T-helper 1 cell treated with Interleukin-12 subunit alpha and Interleukin-12 subunit beta and Interleukin-4 antibody, amounts not matched to agents 30 μg/mL and 1 μg/mL, for 36 hours (primary cell): ENCODE measurements around the gene TM9SF3.
A peak's percentile ranks its signal among the peaks of the same experiment; 100 is the strongest.

Experiments
- H3K27ac Mint-ChIP-seq: one replicate; pipeline ENCODE4 v1.8.0; 2021; ENCODE audit warnings: mild to moderate bottlenecking, mixed read lengths
- H3K27me3 Mint-ChIP-seq: one replicate; pipeline ENCODE4 v1.8.0; 2021; ENCODE audit warnings: low read depth, mixed read lengths
- H3K36me3 Mint-ChIP-seq: one replicate; pipeline ENCODE4 v1.8.0; 2021; ENCODE audit warnings: low read depth, mixed read lengths
- H3K4me1 Mint-ChIP-seq: one replicate; pipeline ENCODE4 v1.8.0; 2021; ENCODE audit warnings: low read depth, mixed read lengths
- H3K4me3 Mint-ChIP-seq: one replicate; pipeline ENCODE4 v1.8.0; 2021; ENCODE audit warnings: mild to moderate bottlenecking, moderate library complexity, mixed read lengths
- H3K9me3 Mint-ChIP-seq: one replicate; pipeline ENCODE4 v1.8.0; 2021; ENCODE audit warnings: mixed read lengths

Gene TM9SF3

GRCh38 chr10:96586419-96587263, at the start of gene TM9SF3:
TM9SF3 (minus strand) TSS chr10:96587012; CDS start chr10:96586835, 177 bp downstream.
- H3K4me1 Mint-ChIP-seq = peaks cover 16% of the 10 kb centered on the region
- H3K27me3 Mint-ChIP-seq = peaks cover 13% of the 10 kb centered on the region
- peak within 1 kb of the TSS; percentile 88 for H3K27ac Mint-ChIP-seq
- no peaks in the 10 kb centered on the region for H3K9me3 Mint-ChIP-seq
- peak within 1 kb of the TSS; percentile 88 for H3K4me3 Mint-ChIP-seq
- H3K36me3 Mint-ChIP-seq = no peaks in the 10 kb centered on the region

GRCh38 chr10:96636551-96636950, 49.7 kb upstream of the TM9SF3 start:
- Mint-ChIP-seq H3K27ac (no peak overlapping the region), H3K4me3 (no peak overlapping the region), H3K9me3 (no peaks in the 10 kb centered on the region), H3K27me3 (peaks cover 10% of the 10 kb centered on the region), H3K36me3 (no peaks in the 10 kb centered on the region), H3K4me1 (no peaks in the 10 kb centered on the region)

GRCh38 chr10:96632974-96633710, 46.3 kb upstream of the TM9SF3 start:
- H3K4me1 Mint-ChIP-seq = no peaks in the 10 kb centered on the region
- H3K4me3 Mint-ChIP-seq = no peak overlapping the region
- H3K27ac Mint-ChIP-seq = no peak overlapping the region
- H3K27me3 Mint-ChIP-seq = no peaks in the 10 kb centered on the region
- H3K9me3 Mint-ChIP-seq = no peaks in the 10 kb centered on the region
- no peaks in the 10 kb centered on the region for H3K36me3 Mint-ChIP-seq

GRCh38 chr10:96627292-96627691, 40.5 kb upstream of the TM9SF3 start:
- Mint-ChIP-seq H3K36me3 (no peaks in the 10 kb centered on the region), H3K4me3 (no peak overlapping the region), H3K9me3 (no peaks in the 10 kb centered on the region), H3K27ac (no peak overlapping the region), H3K4me1 (no peaks in the 10 kb centered on the region), H3K27me3 (no peaks in the 10 kb centered on the region)

- Mint-ChIP-seq H3K27ac (no peak overlapping the region), H3K36me3 (no peaks in the 10 kb centered on the region), H3K27me3 (no peaks in the 10 kb centered on the region), H3K9me3 (no peaks in the 10 kb centered on the region), H3K4me3 (no peak overlapping the region), H3K4me1 (no peaks in the 10 kb centered on the region)
Measured at GRCh38 chr10:96626795-96627194, 40.0 kb upstream of the TM9SF3 start.

- Mint-ChIP-seq H3K27ac (no peak overlapping the region), H3K9me3 (no peaks in the 10 kb centered on the region), H3K4me3 (no peak overlapping the region), H3K4me1 (no peaks in the 10 kb centered on the region), H3K36me3 (no peaks in the 10 kb centered on the region), H3K27me3 (no peaks in the 10 kb centered on the region)
Measured at GRCh38 chr10:96625173-96625572, 38.4 kb upstream of the TM9SF3 start.

GRCh38 chr10:96622013-96622787, 35.4 kb upstream of the TM9SF3 start:
- Mint-ChIP-seq H3K27me3 (no peaks in the 10 kb centered on the region), H3K4me1 (no peaks in the 10 kb centered on the region), H3K36me3 (no peaks in the 10 kb centered on the region), H3K9me3 (no peaks in the 10 kb centered on the region), H3K4me3 (no peak overlapping the region), H3K27ac (no peak overlapping the region)

GRCh38 chr10:96619796-96620773, 33.3 kb upstream of the TM9SF3 start:
- Mint-ChIP-seq H3K4me3 (no peak overlapping the region), H3K27me3 (no peaks in the 10 kb centered on the region), H3K9me3 (no peaks in the 10 kb centered on the region), H3K36me3 (no peaks in the 10 kb centered on the region), H3K27ac (no peak overlapping the region), H3K4me1 (no peaks in the 10 kb centered on the region)

GRCh38 chr10:96619120-96619519, 32.3 kb upstream of the TM9SF3 start:
- H3K27ac Mint-ChIP-seq = no peak overlapping the region
- no peak overlapping the region for H3K4me3 Mint-ChIP-seq
- no peaks in the 10 kb centered on the region for H3K36me3 Mint-ChIP-seq
- no peaks in the 10 kb centered on the region for H3K9me3 Mint-ChIP-seq
- H3K27me3 Mint-ChIP-seq = no peaks in the 10 kb centered on the region
- no peaks in the 10 kb centered on the region for H3K4me1 Mint-ChIP-seq

- Mint-ChIP-seq H3K4me1 (no peaks in the 10 kb centered on the region), H3K9me3 (no peaks in the 10 kb centered on the region), H3K4me3 (no peak overlapping the region), H3K27ac (no peak overlapping the region), H3K27me3 (no peaks in the 10 kb centered on the region), H3K36me3 (no peaks in the 10 kb centered on the region)
Measured at GRCh38 chr10:96618653-96619052, 31.8 kb upstream of the TM9SF3 start.

- Mint-ChIP-seq H3K4me1 (no peaks in the 10 kb centered on the region), H3K36me3 (no peaks in the 10 kb centered on the region), H3K4me3 (no peak overlapping the region), H3K27me3 (no peaks in the 10 kb centered on the region), H3K27ac (no peak overlapping the region), H3K9me3 (no peaks in the 10 kb centered on the region)
Measured at GRCh38 chr10:96616961-96617360, 30.1 kb upstream of the TM9SF3 start.

GRCh38 chr10:96614515-96614914, 27.7 kb upstream of the TM9SF3 start:
- H3K27ac Mint-ChIP-seq = no peak overlapping the region
- H3K4me1 Mint-ChIP-seq = peaks cover 3% of the 10 kb centered on the region
- no peaks in the 10 kb centered on the region for H3K27me3 Mint-ChIP-seq
- H3K9me3 Mint-ChIP-seq = no peaks in the 10 kb centered on the region
- H3K36me3 Mint-ChIP-seq = no peaks in the 10 kb centered on the region
- H3K4me3 Mint-ChIP-seq = no peak overlapping the region

- Mint-ChIP-seq H3K27me3 (no peaks in the 10 kb centered on the region), H3K9me3 (no peaks in the 10 kb centered on the region), H3K36me3 (no peaks in the 10 kb centered on the region), H3K27ac (no peak overlapping the region), H3K4me3 (no peak overlapping the region), H3K4me1 (peaks cover 3% of the 10 kb centered on the region)
Measured at GRCh38 chr10:96613576-96613975, 26.8 kb upstream of the TM9SF3 start.
